Parathyroid adenoma (tissue), 2 donors: ENCODE measurements around the gene CAPSL.

Source experiments
- H2AFZ ChIP-seq: fragments of 300-600 bp; sonication (generic); one replicate; pipeline ENCODE4 v1.7.0; 2017; ENCODE audit warnings: antibody characterized with exemption, mild to moderate bottlenecking
- H3K27ac ChIP-seq: fragments of 300-600 bp; sonication (generic); one replicate; pipeline ENCODE4 v1.7.0; 2017
- H3K27me3 ChIP-seq: fragments of 300-600 bp; sonication (generic); one replicate; pipeline ENCODE4 v1.7.0; 2017; ENCODE audit warnings: low read length; ENCODE audit not compliant: control insufficient read depth, insufficient read depth
- H3K36me3 ChIP-seq: fragments of 300-600 bp; sonication (generic); one replicate; pipeline ENCODE4 v1.7.0; 2017; ENCODE audit warnings: low read length; ENCODE audit not compliant: control insufficient read depth, insufficient read depth
- H3K4me1 ChIP-seq: fragments of 300-600 bp; sonication (generic); one replicate; pipeline ENCODE4 v1.7.0; 2017; ENCODE audit warnings: control low read depth
- H3K4me2 ChIP-seq: fragments of 300-600 bp; sonication (generic); one replicate; pipeline ENCODE4 v1.7.0; 2017; ENCODE audit warnings: low read length
- H3K4me3 ChIP-seq: fragments of 300-600 bp; sonication (generic); one replicate; pipeline ENCODE4 v1.7.0; 2017; ENCODE audit warnings: low read depth, low read length
- H3K79me2 ChIP-seq: fragments of 300-600 bp; sonication (generic); one replicate; pipeline ENCODE4 v1.7.0; 2017; ENCODE audit warnings: control low read depth
- H3K9ac ChIP-seq: fragments of 300-600 bp; sonication (generic); one replicate; pipeline ENCODE4 v1.7.0; 2017; ENCODE audit warnings: mild to moderate bottlenecking
- H3K9me3 ChIP-seq: fragments of 300-600 bp; sonication (generic); one replicate; pipeline ENCODE4 v1.7.0; 2017; ENCODE audit warnings: low read length; ENCODE audit not compliant: control insufficient read depth
- CTCF ChIP-seq: fragments of 300-600 bp; sonication (generic); IDR thresholded peaks from one replicate; pipeline ENCODE4 v1.7.0; 2017; ENCODE audit warnings: antibody characterized with exemption, mild to moderate bottlenecking
- donor health status: primary hyperparathyroidism.

Gene CAPSL

GRCh38 chr5:35862126-35862525 is 76.3 kb downstream of the CAPSL start:
- no peak overlapping the region for H2AFZ ChIP-seq
- H3K9ac ChIP-seq: no peak overlapping the region
- TF ChIP-seq CTCF: no peak
- H3K4me2 ChIP-seq: no peak overlapping the region
- H3K4me3 ChIP-seq: no peak overlapping the region
- H3K27ac ChIP-seq: no peak overlapping the region
- no peaks in the 10 kb centered on the region for H3K9me3 ChIP-seq
- no peaks in the 10 kb centered on the region for H3K36me3 ChIP-seq
- no peaks in the 10 kb centered on the region for H3K79me2 ChIP-seq
- no peaks in the 10 kb centered on the region for H3K27me3 ChIP-seq
- no peaks in the 10 kb centered on the region for H3K4me1 ChIP-seq

- no peak overlapping the region for H3K4me3 ChIP-seq
Observed at GRCh38 chr5:35861718-35862117, 76.7 kb downstream of the CAPSL start.

GRCh38 chr5:35860686-35861085 is 77.7 kb downstream of the CAPSL start:
- TF ChIP-seq CTCF: no peak
- Histone ChIP-seq H3K27me3 (no peaks in the 10 kb centered on the region), H3K4me1 (no peaks in the 10 kb centered on the region)

More at GRCh38 chr5:35861718-35862117, 76.7 kb downstream of the CAPSL start:
- H3K9ac ChIP-seq: no peak overlapping the region
- no peaks in the 10 kb centered on the region for H3K4me1 ChIP-seq
- no peaks in the 10 kb centered on the region for H3K9me3 ChIP-seq
- H3K36me3 ChIP-seq: no peaks in the 10 kb centered on the region
- H3K79me2 ChIP-seq: no peaks in the 10 kb centered on the region
- no peaks in the 10 kb centered on the region for H3K27me3 ChIP-seq
- no peak for TF ChIP-seq CTCF
- H3K27ac ChIP-seq: no peak overlapping the region
- H3K4me2 ChIP-seq: no peak overlapping the region
- no peak overlapping the region for H2AFZ ChIP-seq

GRCh38 chr5:35859101-35859661 is 79.2 kb downstream of the CAPSL start:
- no peak overlapping the region for H3K27ac ChIP-seq

More at GRCh38 chr5:35860686-35861085, 77.7 kb downstream of the CAPSL start:
- H3K9me3 ChIP-seq: no peaks in the 10 kb centered on the region
- no peak overlapping the region for H3K27ac ChIP-seq
- H3K4me3 ChIP-seq: no peak overlapping the region
- H3K36me3 ChIP-seq: no peaks in the 10 kb centered on the region
- H3K4me2 ChIP-seq: no peak overlapping the region
- no peak overlapping the region for H3K9ac ChIP-seq
- H2AFZ ChIP-seq: no peak overlapping the region
- H3K79me2 ChIP-seq: no peaks in the 10 kb centered on the region

More at GRCh38 chr5:35859101-35859661, 79.2 kb downstream of the CAPSL start:
- no peak overlapping the region for H3K4me2 ChIP-seq
- TF ChIP-seq CTCF: no peak
- H3K4me1 ChIP-seq: peaks cover 8% of the 10 kb centered on the region
- no peak overlapping the region for H2AFZ ChIP-seq
- H3K4me3 ChIP-seq: no peak overlapping the region
- H3K27me3 ChIP-seq: no peaks in the 10 kb centered on the region
- H3K9ac ChIP-seq: no peak overlapping the region
- H3K9me3 ChIP-seq: no peaks in the 10 kb centered on the region
- H3K79me2 ChIP-seq: no peaks in the 10 kb centered on the region
- no peaks in the 10 kb centered on the region for H3K36me3 ChIP-seq
